Measurements from ENCODE around the gene SMARCA5. TPM values are rescaled to one million over a fixed set of nuclear protein-coding genes. Genes with fewer than 3 reads are reported as not detected.

SMARCA5 gene
- total RNA-seq, 4 donors from 2014 or later = 12.3 to 44.1 (median 29.8) TPM

DNA sequence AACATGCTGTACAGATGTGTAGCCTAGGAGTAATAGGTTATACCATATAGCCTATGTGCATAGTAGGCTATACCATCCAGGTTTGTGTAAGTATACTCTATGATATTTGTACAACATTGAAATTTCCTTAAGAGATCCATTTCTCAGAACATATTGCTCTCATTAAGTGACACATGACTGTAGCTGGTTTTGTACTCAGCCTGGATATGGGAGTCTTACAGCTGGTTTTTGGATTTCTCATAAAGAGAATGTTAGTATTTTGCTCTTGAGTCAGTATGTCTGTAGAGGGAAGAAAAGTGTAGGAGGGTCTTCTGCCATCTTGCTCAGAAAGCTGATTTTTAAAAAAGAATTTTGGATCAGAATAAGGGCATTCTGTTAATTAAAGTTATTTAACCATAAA, 85.3 kb downstream of the SMARCA5 start:
- no peaks in the 10 kb centered on the region for H3K27me3 ChIP-seq
- intact Hi-C loops (cut with DNase I; ENCODE audit: low total_unique reads) (loop anchor here (2.0 kb wide), 1 partner anchor 74 kb away; no protein-coding TSS in a partner anchor), in situ Hi-C loops (cut with MboI; ENCODE audit: low pct_ligation_motif_present in 1 of 4, low pct_unique_long_range_greater_than_20kb in 1 of 4, low sequenced_read_pairs in 3 of 4) (no loop called here)
- H3K36me3 ChIP-seq = no peaks in the 10 kb centered on the region
- H3K9me3 ChIP-seq = no peaks in the 10 kb centered on the region
- no peak overlapping the region for H3K27ac ChIP-seq
- DNase-seq = no peak
- no peak for TF ChIP-seq CTCF (IDR thresholded peaks at IDR 0.05)
- TF ChIP-seq POLR2A (IDR thresholded peaks at IDR 0.05) = no peak
- no peak for TF ChIP-seq EP300 (IDR thresholded peaks at IDR 0.05; ENCODE audit: low read depth)
- no peak for TF ChIP-seq POLR2AphosphoS5 (IDR thresholded peaks at IDR 0.05)
- H3K4me1 ChIP-seq = no peaks in the 10 kb centered on the region
- no peak overlapping the region for H3K4me3 ChIP-seq

- no peaks in the 10 kb centered on the region for H3K4me1 ChIP-seq
- no peaks in the 10 kb centered on the region for H3K27me3 ChIP-seq
- H3K9me3 ChIP-seq = no peaks in the 10 kb centered on the region
- H3K36me3 ChIP-seq = no peaks in the 10 kb centered on the region
- WGBS, 2 donors (ENCODE audit: low coverage in 1 of 2) = 94% methylated on average over 1 of the region's 1 CpG; no CpG with 5 or more reads in 1 of the 2 donors
- no peak for DNase-seq
- no peak overlapping the region for H3K27ac ChIP-seq
- no peak overlapping the region for H3K4me3 ChIP-seq
- in situ Hi-C loops (cut with MboI; ENCODE audit: low pct_ligation_motif_present in 1 of 4, low pct_unique_long_range_greater_than_20kb in 1 of 4, low sequenced_read_pairs in 3 of 4) = no loop called here
- intact Hi-C loops (cut with DNase I; ENCODE audit: low total_unique reads) = loop anchor here (2.0 kb wide), 1 partner anchor 73 kb away; no protein-coding TSS in a partner anchor
- TF ChIP-seq EP300 (IDR thresholded peaks at IDR 0.05; ENCODE audit: low read depth) (no peak), CTCF (IDR thresholded peaks at IDR 0.05) (no peak), POLR2AphosphoS5 (IDR thresholded peaks at IDR 0.05) (no peak), POLR2A (IDR thresholded peaks at IDR 0.05) (no peak)
These were observed 86.3 kb downstream of the SMARCA5 start for GRCh38 chr4:143599827-143600226.

- H3K9me3 ChIP-seq = peaks cover 0 to 3% of the 10 kb centered on the region in 2 donors
- WGBS, 2 donors (ENCODE audit: low coverage in 1 of 2) = 63 to 66% methylated on average over 3 of the region's 3 CpGs
These were observed 93.0 kb downstream of the SMARCA5 start for GRCh38 chr4:143606480-143606879.

More at GRCh38 chr4:143606480-143606879, 93.0 kb downstream of the SMARCA5 start:
- intact Hi-C loops (cut with DNase I; ENCODE audit: low total_unique reads) = no loop called here
- in situ Hi-C loops (cut with MboI; ENCODE audit: low pct_ligation_motif_present in 1 of 4, low pct_unique_long_range_greater_than_20kb in 1 of 4, low sequenced_read_pairs in 3 of 4) = no loop called here
- no peak for TF ChIP-seq POLR2AphosphoS5 (IDR thresholded peaks at IDR 0.05)
- TF ChIP-seq EP300 (IDR thresholded peaks at IDR 0.05; ENCODE audit: low read depth) = no peak
- TF ChIP-seq POLR2A (IDR thresholded peaks at IDR 0.05) = no peak
- no peak overlapping the region for H3K4me3 ChIP-seq
- DNase-seq = no peak
- no peak overlapping the region for H3K27ac ChIP-seq
- H3K27me3 ChIP-seq = no peaks in the 10 kb centered on the region
- H3K4me1 ChIP-seq = no peaks in the 10 kb centered on the region
- no peaks in the 10 kb centered on the region for H3K36me3 ChIP-seq

Other genes starting within 250 kb of the SMARCA5 start
- gene GAB1, start 176.8 kb upstream of the SMARCA5 start, total RNA-seq = 10 to 100 TPM; 33.0 to 72.7 (median 62.2) TPM
- not detected for gene FREM3, start 187.0 kb downstream of the SMARCA5 start, total RNA-seq